ENCODE measurements around the gene ELK4. TPM values are rescaled to one million over a fixed set of nuclear protein-coding genes. Genes with fewer than 3 reads are reported as not detected.

ELK4 gene
- total and polyA plus RNA-seq, 12 donors = 4.7 to 45.6 (median 38.9) TPM

- Histone ChIP-seq H3K27me3 (peaks cover 0 to 16% (median 6%) of the 10 kb centered on the region in 7 donors), H3K36me3 (no peaks in the 10 kb centered on the region), H3K4me3 (no peak overlapping the region), H3K9me3 (no peaks in the 10 kb centered on the region), H3K4me1 (peaks cover 0 to 23% (median 11%) of the 10 kb centered on the region in 9 donors), H3K27ac (no peak overlapping the region)
- WGBS, 2 donors = 82 to 85% methylated on average over 9 of the region's 9 CpGs
- intact Hi-C loops (cut with DNase I) = no loop called here
- DNase-seq = no peak
- no peak for ATAC-seq
- no peak for TF ChIP-seq CTCF (IDR thresholded peaks at IDR 0.05)
These were observed 52.8 kb downstream of the ELK4 start for GRCh38 chr1:205578780-205579571.

GRCh38 chr1:205577874-205578658, 53.7 kb downstream of the ELK4 start:
- no peak for ATAC-seq
- DNase-seq = no peak
- Histone ChIP-seq H3K27ac (no peak overlapping the region), H3K9me3 (no peaks in the 10 kb centered on the region), H3K4me1 (peaks cover 0 to 17% (median 8%) of the 10 kb centered on the region in 9 donors), H3K4me3 (no peak overlapping the region), H3K36me3 (no peaks in the 10 kb centered on the region), H3K27me3 (peaks cover 0 to 16% (median 6%) of the 10 kb centered on the region in 7 donors)
- WGBS, 2 donors = 55 to 56% methylated on average over 13 of the region's 13 CpGs
- intact Hi-C loops (cut with DNase I) = no loop called here
- TF ChIP-seq CTCF (IDR thresholded peaks at IDR 0.05) = no peak

- Histone ChIP-seq H3K27ac (no peak overlapping the region), H3K27me3 (peaks cover 0 to 16% (median 6%) of the 10 kb centered on the region in 7 donors), H3K4me1 (peaks cover 0 to 7% (median 0%) of the 10 kb centered on the region in 9 donors), H3K9me3 (no peaks in the 10 kb centered on the region), H3K36me3 (no peaks in the 10 kb centered on the region), H3K4me3 (no peak overlapping the region)
- DNase-seq (no peak), ATAC-seq (no peak)
- no peak for TF ChIP-seq CTCF (IDR thresholded peaks at IDR 0.05)
- intact Hi-C loops (cut with DNase I) = no loop called here
- 75 to 77% methylated on average over 22 of the region's 22 CpGs for WGBS, 2 donors
These were observed 54.7 kb downstream of the ELK4 start for GRCh38 chr1:205576805-205577761.

- intact Hi-C loops (cut with DNase I) = no loop called here
- ATAC-seq = no peak
These were observed 55.8 kb downstream of the ELK4 start for GRCh38 chr1:205576011-205576410.

More at GRCh38 chr1:205576011-205576410, 55.8 kb downstream of the ELK4 start:
- 74 to 86% methylated on average over 3 of the region's 3 CpGs for WGBS, 2 donors
- Histone ChIP-seq H3K36me3 (no peaks in the 10 kb centered on the region), H3K9me3 (no peaks in the 10 kb centered on the region), H3K4me1 (no peaks in the 10 kb centered on the region), H3K4me3 (no peak overlapping the region), H3K27ac (no peak overlapping the region), H3K27me3 (peaks cover 0 to 16% (median 7%) of the 10 kb centered on the region in 7 donors)
- DNase-seq = no peak
- no peak for TF ChIP-seq CTCF (IDR thresholded peaks at IDR 0.05)

All from heart right ventricle (tissue), 16 donors.